Dendritic cell treated with granulocyte-macrophage colony-stimulating factor and Interleukin-4, amounts not matched to agents 40 ng/mL and 50 ng/mL, for 4 days (primary cell): ENCODE results near the gene MVB12A.

Experiments used
- H3K27ac Mint-ChIP-seq: one replicate; pipeline ENCODE4 v1.8.0; 2022; ENCODE audit warnings: mild to moderate bottlenecking, mixed read lengths
- H3K27me3 Mint-ChIP-seq: one replicate; pipeline ENCODE4 v1.8.0; 2022; ENCODE audit warnings: mild to moderate bottlenecking, mixed read lengths
- H3K36me3 Mint-ChIP-seq: one replicate; pipeline ENCODE4 v1.8.0; 2022; ENCODE audit warnings: low read depth, mixed read lengths
- H3K4me1 Mint-ChIP-seq: one replicate; pipeline ENCODE4 v1.8.0; 2022; ENCODE audit warnings: low read depth, mixed read lengths
- H3K4me3 Mint-ChIP-seq: one replicate; pipeline ENCODE4 v1.8.0; 2022; ENCODE audit warnings: mild to moderate bottlenecking, moderate library complexity, mixed read lengths
- H3K9me3 Mint-ChIP-seq: one replicate; pipeline ENCODE4 v1.8.0; 2022; ENCODE audit warnings: mixed read lengths
- intact Hi-C: fragments of 100-400 bp; cut with micrococcal nuclease; formaldehyde crosslinking; loops from one replicate; pipeline ENCODE4 v1.15.0; 2022

The MVB12A gene

DNA sequence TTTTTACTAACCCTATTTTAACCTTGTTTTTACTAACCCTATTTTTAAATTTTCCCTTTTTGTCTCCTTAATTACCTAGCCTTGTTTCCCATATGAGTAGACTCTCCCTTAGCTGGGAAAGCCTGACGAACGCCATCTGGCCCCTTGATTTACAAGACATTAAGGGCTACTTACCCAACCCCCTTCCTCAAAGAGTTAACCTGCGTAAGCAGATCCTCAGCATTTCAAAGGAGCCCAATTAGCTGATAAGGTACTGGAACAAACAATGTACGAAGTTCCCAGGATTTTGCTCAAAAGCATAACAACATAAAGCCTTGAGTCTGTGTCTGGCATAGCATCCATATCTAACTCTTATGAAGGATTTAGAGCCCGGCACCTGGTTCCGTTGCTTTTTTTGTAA is 4.7 kb upstream of the MVB12A start:
- H3K4me3 Mint-ChIP-seq: no peak overlapping the region
- H3K27me3 Mint-ChIP-seq: no peaks in the 10 kb centered on the region
- no peaks in the 10 kb centered on the region for H3K9me3 Mint-ChIP-seq
- H3K4me1 Mint-ChIP-seq: peaks cover 45% of the 10 kb centered on the region
- no peak overlapping the region for H3K27ac Mint-ChIP-seq
- intact Hi-C loops: no loop called here
- peaks cover 69% of the 10 kb centered on the region for H3K36me3 Mint-ChIP-seq

- Mint-ChIP-seq H3K36me3 (peaks cover 68% of the 10 kb centered on the region), H3K9me3 (no peaks in the 10 kb centered on the region), H3K4me1 (peaks cover 35% of the 10 kb centered on the region), H3K4me3 (peak overlapping the region; percentile 87), H3K27ac (peak overlapping the region; percentile 89), H3K27me3 (no peaks in the 10 kb centered on the region)
- intact Hi-C loops: loop anchor here (1.0 kb wide), 1 partner anchor 13 kb away; the partner anchor contains the start of gene BST2
These were observed 1.1 kb upstream of the MVB12A start for GRCh38 chr19:17418710-17419109.

GRCh38 chr19:17419154-17419620 is 660 bp upstream of the MVB12A start:
- intact Hi-C loops: loop anchor here (1.0 kb wide), 1 partner anchor 14 kb away; the partner anchor contains the start of gene BST2
- Mint-ChIP-seq H3K36me3 (peaks cover 68% of the 10 kb centered on the region), H3K4me1 (peaks cover 35% of the 10 kb centered on the region), H3K27ac (peak overlapping the region; percentile 89), H3K9me3 (no peaks in the 10 kb centered on the region), H3K27me3 (no peaks in the 10 kb centered on the region), H3K4me3 (peak overlapping the region; percentile 87)

- intact Hi-C loops: no loop called here
- peak overlapping the region; percentile 89 for H3K27ac Mint-ChIP-seq
- peaks cover 65% of the 10 kb centered on the region for H3K36me3 Mint-ChIP-seq
- no peaks in the 10 kb centered on the region for H3K9me3 Mint-ChIP-seq
- H3K4me1 Mint-ChIP-seq: peaks cover 43% of the 10 kb centered on the region
- peak overlapping the region; percentile 87 for H3K4me3 Mint-ChIP-seq
- no peaks in the 10 kb centered on the region for H3K27me3 Mint-ChIP-seq
These were observed 653 bp downstream of the MVB12A start for GRCh38 chr19:17420475-17420924.

- Mint-ChIP-seq H3K4me1 (peaks cover 39% of the 10 kb centered on the region), H3K9me3 (no peaks in the 10 kb centered on the region), H3K27me3 (no peaks in the 10 kb centered on the region), H3K27ac (no peak overlapping the region), H3K4me3 (no peak overlapping the region), H3K36me3 (peaks cover 52% of the 10 kb centered on the region)
- intact Hi-C loops: no loop called here
These were observed 2.1 kb downstream of the MVB12A start for GRCh38 chr19:17421942-17422341.

- intact Hi-C loops: no loop called here
- peaks cover 34% of the 10 kb centered on the region for H3K4me1 Mint-ChIP-seq
- peaks cover 43% of the 10 kb centered on the region for H3K36me3 Mint-ChIP-seq
- no peaks in the 10 kb centered on the region for H3K27me3 Mint-ChIP-seq
- H3K27ac Mint-ChIP-seq: no peak overlapping the region
- H3K9me3 Mint-ChIP-seq: no peaks in the 10 kb centered on the region
- no peak overlapping the region for H3K4me3 Mint-ChIP-seq
These were observed 3.8 kb downstream of the MVB12A start for GRCh38 chr19:17423429-17424208.

- H3K36me3 Mint-ChIP-seq: peaks cover 43% of the 10 kb centered on the region
- intact Hi-C loops: no loop called here
- H3K4me3 Mint-ChIP-seq: no peak overlapping the region
- H3K4me1 Mint-ChIP-seq: peaks cover 28% of the 10 kb centered on the region
- H3K27me3 Mint-ChIP-seq: no peaks in the 10 kb centered on the region
- no peaks in the 10 kb centered on the region for H3K9me3 Mint-ChIP-seq
- H3K27ac Mint-ChIP-seq: no peak overlapping the region
These were observed 5.0 kb downstream of the MVB12A start for GRCh38 chr19:17424743-17425365.

GRCh38 chr19:17429641-17430113 is 9.8 kb downstream of the MVB12A start:
- Mint-ChIP-seq H3K27ac (no peak overlapping the region), H3K36me3 (peaks cover 6% of the 10 kb centered on the region), H3K4me3 (no peak overlapping the region), H3K4me1 (peaks cover 12% of the 10 kb centered on the region), H3K27me3 (no peaks in the 10 kb centered on the region), H3K9me3 (no peaks in the 10 kb centered on the region)
- intact Hi-C loops: no loop called here

DNA sequence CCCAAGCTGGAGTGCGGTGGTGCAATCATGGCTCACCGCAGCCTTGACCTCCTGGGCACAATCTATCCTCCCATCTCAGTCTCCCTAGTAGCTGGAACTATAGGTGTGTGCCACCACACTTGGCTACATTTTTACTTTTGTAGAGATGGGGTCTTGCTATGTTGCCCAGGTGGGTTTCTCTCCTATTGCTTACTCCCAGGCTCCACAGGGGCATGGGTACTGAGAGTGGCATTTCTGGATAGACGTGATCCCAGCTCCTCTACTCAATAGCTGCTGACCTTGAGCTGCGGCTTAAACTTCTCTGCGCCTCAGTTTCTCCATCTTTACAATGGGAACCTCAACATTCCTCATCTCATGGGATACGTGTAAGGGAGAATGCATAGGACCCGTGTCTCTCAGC is 11.6 kb downstream of the MVB12A start:
- Mint-ChIP-seq H3K4me1 (peaks cover 6% of the 10 kb centered on the region), H3K27me3 (no peaks in the 10 kb centered on the region), H3K36me3 (no peaks in the 10 kb centered on the region), H3K4me3 (no peak overlapping the region), H3K9me3 (no peaks in the 10 kb centered on the region), H3K27ac (no peak overlapping the region)
- intact Hi-C loops: no loop called here

DNA sequence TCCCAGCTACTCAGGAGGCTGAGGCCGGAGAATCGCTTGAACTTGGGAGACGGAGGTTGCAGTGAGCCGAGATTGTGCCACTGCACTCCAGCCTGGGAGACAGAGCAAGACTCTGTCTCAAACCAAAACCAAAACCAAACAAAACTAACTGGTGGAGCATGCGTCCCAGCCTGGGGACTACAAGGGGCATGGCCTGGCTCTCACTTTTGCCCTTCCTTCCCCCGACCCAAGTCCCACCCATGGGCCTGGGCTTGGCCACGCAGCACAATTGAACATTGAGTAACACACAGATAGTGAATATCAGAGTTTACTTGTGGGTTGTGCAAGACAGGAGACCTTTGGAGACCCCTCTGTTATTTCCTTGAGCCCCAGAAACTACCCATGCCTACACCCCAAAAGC is 15.4 kb downstream of the MVB12A start:
- H3K27me3 Mint-ChIP-seq: peaks cover 4% of the 10 kb centered on the region
- H3K36me3 Mint-ChIP-seq: no peaks in the 10 kb centered on the region
- intact Hi-C loops: no loop called here
- no peaks in the 10 kb centered on the region for H3K9me3 Mint-ChIP-seq
- peaks cover 6% of the 10 kb centered on the region for H3K4me1 Mint-ChIP-seq
- no peak overlapping the region for H3K4me3 Mint-ChIP-seq
- H3K27ac Mint-ChIP-seq: no peak overlapping the region

GRCh38 chr19:17436094-17436873 is 16.4 kb downstream of the MVB12A start:
- Mint-ChIP-seq H3K9me3 (no peaks in the 10 kb centered on the region), H3K4me1 (peaks cover 6% of the 10 kb centered on the region), H3K4me3 (no peak overlapping the region), H3K27ac (no peak overlapping the region), H3K36me3 (no peaks in the 10 kb centered on the region), H3K27me3 (peaks cover 4% of the 10 kb centered on the region)
- intact Hi-C loops: no loop called here

- H3K27ac Mint-ChIP-seq: no peak overlapping the region
- H3K27me3 Mint-ChIP-seq: peaks cover 4% of the 10 kb centered on the region
- H3K36me3 Mint-ChIP-seq: no peaks in the 10 kb centered on the region
- intact Hi-C loops: no loop called here
- no peaks in the 10 kb centered on the region for H3K9me3 Mint-ChIP-seq
- H3K4me1 Mint-ChIP-seq: peaks cover 6% of the 10 kb centered on the region
- H3K4me3 Mint-ChIP-seq: no peak overlapping the region
These were observed 17.0 kb downstream of the MVB12A start for GRCh38 chr19:17436874-17437267.

DNA sequence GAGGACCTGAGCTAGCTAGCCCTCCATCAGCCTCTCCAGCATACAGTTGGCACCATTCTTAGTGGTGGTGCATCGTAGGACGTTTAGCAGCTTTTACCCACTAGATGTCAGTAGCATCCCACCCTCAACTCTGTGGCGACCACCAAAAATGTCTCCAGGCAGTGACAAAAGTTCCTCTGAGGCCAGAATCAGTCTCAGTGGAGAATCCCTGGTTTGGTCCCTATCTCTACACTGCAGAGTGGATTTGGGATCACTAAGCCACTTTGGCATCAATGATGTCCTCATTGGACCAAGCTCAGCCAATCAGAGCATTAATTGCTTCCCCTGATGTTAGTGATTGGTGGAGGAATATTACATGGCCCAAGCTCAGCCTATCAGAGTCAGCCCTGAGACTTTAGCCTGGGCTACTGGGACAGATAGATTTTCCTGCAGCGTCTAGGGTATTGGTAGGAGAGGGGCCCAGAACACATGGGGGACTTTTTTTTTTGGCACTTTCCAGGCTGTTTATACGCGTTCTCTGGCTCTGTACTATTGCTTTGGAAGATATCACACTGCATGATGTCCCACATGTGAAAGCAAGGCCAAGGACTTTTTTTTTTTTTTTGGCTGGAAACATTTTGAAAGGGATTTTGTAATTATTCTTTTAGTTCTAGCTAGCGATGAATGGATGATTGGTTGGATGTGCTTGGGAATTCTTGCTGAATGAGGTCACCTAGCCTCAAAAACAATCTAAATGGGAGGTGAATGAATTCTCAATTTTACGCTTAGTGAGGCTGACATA is 21.6 kb downstream of the MVB12A start:
- Mint-ChIP-seq H3K4me1 (peaks cover 6% of the 10 kb centered on the region), H3K9me3 (no peaks in the 10 kb centered on the region), H3K36me3 (no peaks in the 10 kb centered on the region), H3K27me3 (peaks cover 4% of the 10 kb centered on the region), H3K4me3 (no peak overlapping the region), H3K27ac (no peak overlapping the region)
- intact Hi-C loops: no loop called here
